H1 (cell line): ENCODE results near the gene KRTAP9-1. TPM values are rescaled to one million over a fixed set of nuclear protein-coding genes. Genes with fewer than 3 reads are reported as not detected.

ENCODE experiments used
- CTCF ChIA-PET: fragments of 300-600 bp; sonication (Branson Sonifier 250); formaldehyde crosslinking; loops from one replicate; lab custom pipeline; 2021; ENCODE audit not compliant: partially characterized antibody; lab: Charles Lee
- POLR2A ChIA-PET: fragments of 300-600 bp; sonication (Branson Sonifier 250); formaldehyde crosslinking; loops from one replicate; lab custom pipeline; 2021; ENCODE audit warnings: inconsistent platforms; ENCODE audit not compliant: partially characterized antibody; lab: Charles Lee
- DNase-seq, 2 experiments: peaks; one replicate each; pipeline versions ENCODE4 v3.0.0 to v3.0.0-alpha.2; 2010 to 2022; ENCODE audit warnings: low spot score in 2 of 2, low read depth in 1 of 2, mixed read lengths in 1 of 2
- FAIRE-seq: peaks from 2 replicates; lab custom pipeline; 2011; peaks lifted over from hg19 to GRCh38; lab: Jason Lieb, UNC
- H2AFZ ChIP-seq: 2 replicates; pipeline ENCODE4 v1.8.1; 2012; ENCODE audit warnings: low read length, inconsistent platforms
- H2AK5ac ChIP-seq: 2 replicates; pipeline ENCODE4 v1.6.1; 2013; ENCODE audit warnings: low read depth, low read length
- H2BK120ac ChIP-seq: replicated peaks from 2 replicates; pipeline ENCODE3; 2013; ENCODE audit warnings: low read depth, low read length, inconsistent platforms
- H2BK12ac ChIP-seq: 2 replicates; pipeline ENCODE4 v1.6.1; 2013; ENCODE audit warnings: low read depth, low read length
- H2BK15ac ChIP-seq: 2 replicates; pipeline ENCODE4 v1.6.1; 2013; ENCODE audit warnings: low read length
- H2BK20ac ChIP-seq: 2 replicates; pipeline ENCODE4 v1.6.1; 2013; ENCODE audit warnings: low read length
- H2BK5ac ChIP-seq: 2 replicates; pipeline ENCODE4 v1.6.1; 2013; ENCODE audit warnings: low read depth, low read length
- H3K14ac ChIP-seq: 2 replicates; pipeline ENCODE4 v1.6.1; 2013; ENCODE audit warnings: inconsistent platforms; ENCODE audit not compliant: insufficient read length
- H3K18ac ChIP-seq: 2 replicates; pipeline ENCODE4 v1.6.1; 2013; ENCODE audit warnings: low read length; ENCODE audit errors: extremely low read depth
- H3K23ac ChIP-seq: 2 replicates; pipeline ENCODE4 v1.6.1; 2013; ENCODE audit warnings: inconsistent platforms; ENCODE audit not compliant: insufficient read length
- H3K23me2 ChIP-seq: 2 replicates; pipeline ENCODE4 v1.6.1; 2013; ENCODE audit warnings: low read depth, low read length
- H3K27ac ChIP-seq: 2 replicates; pipeline ENCODE4 v1.6.1; 2011; ENCODE audit warnings: low read depth, low read length, inconsistent platforms
- H3K27me3 ChIP-seq, 4 experiments: replicated peaks in 1 of 4; 1 replicate in 1 of 4; 2 replicates in 3 of 4; pipeline versions ENCODE4 v1.6.1 to v1.8.1; 2011 to 2013; ENCODE audit warnings: low read length in 3 of 4, mild to moderate bottlenecking in 3 of 4, inconsistent platforms in 2 of 4, mixed read lengths in 2 of 4, moderate library complexity in 1 of 4; ENCODE audit not compliant: control insufficient read depth in 3 of 4, insufficient read depth in 3 of 4; ENCODE audit errors: extremely low read depth in 1 of 4
- H3K36me3 ChIP-seq, 4 experiments: 2 replicates each; pipeline versions ENCODE4 v1.6.1 to v1.8.1; 2011 to 2013; ENCODE audit warnings: mild to moderate bottlenecking in 4 of 4, low read length in 3 of 4, moderate library complexity in 2 of 4, control low read depth in 1 of 4, inconsistent platforms in 1 of 4; ENCODE audit not compliant: insufficient read depth in 4 of 4, control insufficient read depth in 2 of 4
- H3K4ac ChIP-seq: replicated peaks from 2 replicates; pipeline ENCODE3; 2013; ENCODE audit warnings: low read length, low read depth, mixed read lengths, inconsistent platforms; ENCODE audit not compliant: insufficient read length
- H3K4me1 ChIP-seq, 4 experiments: replicated peaks in 1 of 4; 1 replicate in 1 of 4; 2 replicates in 3 of 4; pipeline versions ENCODE4 v1.6.1 to v1.8.1; 2011 to 2013; ENCODE audit warnings: low read length in 3 of 4, inconsistent platforms in 2 of 4, mixed read lengths in 1 of 4; ENCODE audit not compliant: insufficient read depth in 4 of 4, control insufficient read depth in 3 of 4
- H3K4me2 ChIP-seq, 2 experiments: 2 replicates each; pipeline versions ENCODE4 v1.6.1 to v1.8.1; 2011 to 2013; ENCODE audit warnings: low read depth in 2 of 2, low read length in 2 of 2, control low read depth in 1 of 2, inconsistent platforms in 1 of 2, mild to moderate bottlenecking in 1 of 2; ENCODE audit not compliant: insufficient read depth in 1 of 2
- H3K4me3 ChIP-seq, 4 experiments: fragments of 200-600, 300-600 bp in 1 of 4; sonication (generic), shearing (Covaris generic), sonication (Bioruptor Twin) in 1 of 4; 2 replicates each; pipeline versions ENCODE4 v1.5.1 to v1.8.1; 2011 to 2016; ENCODE audit warnings: low read length in 4 of 4, low read depth in 3 of 4, control low read depth in 2 of 4, inconsistent platforms in 2 of 4, mild to moderate bottlenecking in 2 of 4, mixed read lengths in 1 of 4, moderate library complexity in 1 of 4; ENCODE audit not compliant: insufficient read depth in 2 of 4; ENCODE audit errors: extremely low read depth in 1 of 4
- H3K56ac ChIP-seq: replicated peaks from 2 replicates; pipeline ENCODE3; 2013; ENCODE audit warnings: low read depth, mild to moderate bottlenecking, mixed read lengths, low read length, inconsistent platforms; ENCODE audit not compliant: insufficient read length
- H3K79me1 ChIP-seq: 2 replicates; pipeline ENCODE4 v1.6.1; 2013; ENCODE audit warnings: low read depth, low read length, control low read depth
- H3K79me2 ChIP-seq, 2 experiments: 2 replicates each; pipeline versions ENCODE4 v1.6.1 to v1.8.1; 2012 to 2013; ENCODE audit warnings: low read length in 2 of 2, mild to moderate bottlenecking in 2 of 2, inconsistent platforms in 1 of 2; ENCODE audit not compliant: insufficient read depth in 2 of 2, control insufficient read depth in 1 of 2
- H3K9ac ChIP-seq, 4 experiments: replicated peaks in 1 of 4; 1 replicate in 1 of 4; 2 replicates in 3 of 4; pipeline versions ENCODE4 v1.6.1 to v1.8.1; 2011 to 2013; ENCODE audit warnings: low read depth in 3 of 4, low read length in 3 of 4, control low read depth in 2 of 4, mild to moderate bottlenecking in 2 of 4, moderate library complexity in 2 of 4, inconsistent platforms in 1 of 4; ENCODE audit errors: extremely low read depth in 1 of 4
- H3K9me3 ChIP-seq, 2 experiments: 2 replicates each; pipeline versions ENCODE4 v1.6.1 to v1.8.1; 2012 to 2013; ENCODE audit warnings: mild to moderate bottlenecking in 2 of 2, moderate library complexity in 2 of 2, control low read depth in 1 of 2, inconsistent platforms in 1 of 2, low read depth in 1 of 2, low read length in 1 of 2, mixed read lengths in 1 of 2; ENCODE audit not compliant: insufficient read depth in 2 of 2
- H4K20me1 ChIP-seq, 2 experiments: replicated peaks in 1 of 2; 2 replicates each; pipeline versions ENCODE3 to v1.8.1; 2011 to 2013; ENCODE audit warnings: inconsistent platforms in 2 of 2, low read length in 2 of 2, mild to moderate bottlenecking in 1 of 2; ENCODE audit not compliant: insufficient read depth in 2 of 2, control insufficient read depth in 1 of 2
- H4K5ac ChIP-seq: 2 replicates; pipeline ENCODE4 v1.6.1; 2013; ENCODE audit warnings: low read length, low read depth, mixed read lengths, inconsistent platforms; ENCODE audit not compliant: insufficient read length
- H4K8ac ChIP-seq: 2 replicates; pipeline ENCODE4 v1.8.0; 2013; ENCODE audit warnings: mild to moderate bottlenecking, moderate library complexity, low read length, inconsistent platforms; ENCODE audit not compliant: insufficient read depth; ENCODE audit errors: extremely low read depth
- H4K91ac ChIP-seq: replicated peaks from 2 replicates; pipeline ENCODE3; 2013; ENCODE audit warnings: low read length, mixed read lengths, inconsistent platforms; ENCODE audit not compliant: insufficient read length
- NANOG ChIP-seq: IDR thresholded peaks from 2 replicates; pipeline ENCODE4 v1.6.1; 2011; ENCODE audit warnings: low read length, low read depth, mild to moderate bottlenecking, inconsistent platforms; ENCODE audit not compliant: insufficient read depth, poor library complexity, severe bottlenecking
- TBP ChIP-seq: IDR thresholded peaks from 2 replicates; pipeline ENCODE4 v1.6.1; 2011; ENCODE audit warnings: low read depth, low read length, improper control_type of control experiment
- whole genome bisulfite sequencing, 2 experiments: shearing (Covaris generic) in 1 of 2; methylation state at CpG; one replicate each; pipeline versions ENCODE4 v1.1.6 to v1.1.7; 2013 to 2015; ENCODE audit warnings: low lambda C conversion rate in 2 of 2, mixed read lengths in 2 of 2, inconsistent platforms in 1 of 2, low coverage in 1 of 2, missing lambda C conversion rate in 1 of 2; ENCODE audit not compliant: insufficient replicate concordance in 2 of 2, insufficient coverage in 1 of 2, insufficient read length in 1 of 2; ENCODE audit errors: extremely low coverage in 1 of 2, missing lambda C conversion rate in 1 of 2; 5-methylcytosine and 5-hydroxymethylcytosine counted together
- polyA plus RNA-seq, 7 experiments: library from polyadenylated mRNA; depleted of rRNA in 3 of 7; stranded (reverse) in 5 of 7; unstranded in 2 of 7; fragments of >200 nt in 5 of 7; fragments of 200-250 nt in 2 of 7; gene quantifications; 1 replicate in 5 of 7; 2 replicates in 1 of 7; 4 replicates in 1 of 7; pipeline versions ENCODE4 v1.2.1 to v1.2.3, GENCODE V29; 2011 to 2013; ENCODE audit warnings: missing spikeins in 2 of 7, mixed read lengths in 2 of 7
- total RNA-seq: library from RNA; stranded (reverse); fragmentation: NEBNext Ultra II Directional; extraction: Animal tissue kit (Norgen Biotek cat#: 25700); gene quantifications from 2 replicates; pipeline ENCODE4 v1.2.1, GENCODE V29; 2021

Gene KRTAP9-1
- total and polyA plus RNA-seq, 2 of the 8 experiments (the other 6 are each of a cell fraction or from before 2014, with no cell fraction given) = not detected

DNA sequence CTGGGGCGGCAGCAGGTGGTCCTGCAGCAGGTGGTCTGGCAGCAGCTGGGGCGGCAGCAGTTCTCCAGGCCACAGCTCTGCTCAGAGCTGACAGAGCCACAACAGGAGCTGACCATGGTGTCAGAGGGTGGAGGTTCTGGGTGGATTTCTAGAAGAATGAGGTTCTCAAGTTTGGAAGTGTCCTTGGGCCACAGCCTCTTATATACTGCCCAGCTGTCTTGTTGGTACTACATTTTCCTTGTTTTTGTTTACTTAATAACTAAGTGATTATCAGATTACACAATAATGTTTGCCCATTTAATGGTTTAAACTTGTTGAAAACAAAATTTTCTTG is 40.1 kb upstream of the KRTAP9-1 start, which contains the start of gene KRTAP4-5:
Gene KRTAP4-5, minus strand, starts transcription at position 174 of the 334 bp plus-strand sequence. Its CDS starts 58 bp downstream, at position 116.
- Histone ChIP-seq H2BK120ac (no peak within 1 kb of the TSS), H2BK5ac (no peak within 1 kb of the TSS), H3K18ac (no peak within 1 kb of the TSS), H3K27me3 (no peaks in the 10 kb centered on the region), H2AFZ (no peak within 1 kb of the TSS), H2AK5ac (no peak within 1 kb of the TSS), H4K8ac (no peak within 1 kb of the TSS), H4K20me1 (no peaks in the 10 kb centered on the region), H3K79me2 (no peaks in the 10 kb centered on the region), H2BK12ac (no peak within 1 kb of the TSS), H3K36me3 (no peaks in the 10 kb centered on the region), H3K4ac (no peak within 1 kb of the TSS), H3K27ac (no peak within 1 kb of the TSS), H2BK20ac (no peak within 1 kb of the TSS), H4K91ac (no peak within 1 kb of the TSS), H3K4me3 (no peak within 1 kb of the TSS), H4K5ac (no peak within 1 kb of the TSS), H3K23ac (no peak within 1 kb of the TSS), H3K4me1 (no peaks in the 10 kb centered on the region), H3K79me1 (no peaks in the 10 kb centered on the region), H3K56ac (no peak within 1 kb of the TSS), H3K9me3 (no peaks in the 10 kb centered on the region), H3K23me2 (peaks cover 2% of the 10 kb centered on the region; the same call in 1 of the 2 replicates), H3K14ac (no peak within 1 kb of the TSS), H3K9ac (no peak within 1 kb of the TSS), H2BK15ac (no peak within 1 kb of the TSS), H3K4me2 (no peak within 1 kb of the TSS)
- CTCF ChIA-PET = interaction anchor here (0.9 kb wide), 2 partner anchors 9 to 26 kb away, joined by 3 read pairs; no protein-coding TSS in a partner anchor
- FAIRE-seq (no peak), DNase-seq (no peak)
- no peak for TF ChIP-seq NANOG
- TF ChIP-seq TBP = no peak
- WGBS, 2 experiments = 50% methylated on average over 2 of the region's 2 CpGs; no CpG with 5 or more reads in 1 of the 2 experiments
- POLR2A ChIA-PET = no interaction called here
